HG03039 (cell line): ENCODE data around the gene TBK1.
"Not testable (repeated sequence)": the region's sequence is repeated elsewhere in the genome, so short reads cannot be mapped to it uniquely, and the experiment has no call there.

Experiments used
- ATAC-seq: cut with Tn5 transposase; IDR thresholded peaks from one replicate; pipeline ENCODE4 v1.9.1; 2021; ENCODE audit warnings: mild to moderate bottlenecking, moderate library complexity; ENCODE audit not compliant: unreplicated experiment

The TBK1 gene

DNA sequence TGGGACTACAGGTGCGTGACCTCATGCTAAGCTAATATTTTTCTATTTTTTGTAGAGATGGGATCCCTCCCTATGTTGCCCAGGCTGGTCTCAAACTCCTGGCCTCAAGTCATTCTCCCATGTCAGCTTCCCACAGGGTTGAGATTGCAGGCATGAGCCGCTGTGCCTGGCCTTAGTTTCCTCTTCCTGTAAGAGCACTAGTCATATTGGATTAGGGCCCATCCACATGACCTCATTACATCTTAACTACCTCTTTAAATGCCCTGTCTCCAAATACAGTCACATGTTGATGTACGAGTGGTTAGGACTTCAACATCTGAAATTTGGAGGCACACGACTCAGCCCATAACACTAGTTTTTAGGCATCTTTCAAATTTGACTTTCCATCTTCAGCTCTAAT, 86.2 kb downstream of the TBK1 start:
- no peak for ATAC-seq

GRCh38 chr12:64542409-64543047, 90.6 kb downstream of the TBK1 start:
- ATAC-seq, result not testable (repeated sequence)

GRCh38 chr12:64544371-64545080, 92.6 kb downstream of the TBK1 start:
- ATAC-seq, result no peak

GRCh38 chr12:64545081-64545382, 93.1 kb downstream of the TBK1 start:
- no peak for ATAC-seq

GRCh38 chr12:64549108-64549507, 97.2 kb downstream of the TBK1 start:
- no peak for ATAC-seq

- ATAC-seq, result no peak
These were observed 98.8 kb downstream of the TBK1 start for GRCh38 chr12:64550755-64551154.

GRCh38 chr12:64551676-64552075, 99.8 kb downstream of the TBK1 start:
- no peak for ATAC-seq
